SK-N-MC (cell line): ENCODE data around the gene SLC4A1.
A peak's percentile ranks its signal among the peaks of the same experiment; 100 is the strongest.

Source experiments
- EZH2 ChIP-seq: fragments of 200-600 bp; sonication (generic); IDR thresholded peaks from one replicate; pipeline ENCODE4 v1.6.1; 2017; ENCODE audit warnings: antibody characterized with exemption
- FOXP2 ChIP-seq: optimal IDR thresholded peaks from 2 replicates; pipeline ENCODE3; 2011; ENCODE audit warnings: mild to moderate bottlenecking, moderate library complexity; ENCODE audit not compliant: insufficient read depth; ENCODE audit errors: extremely low read length, control extremely low read depth
- POLR2AphosphoS5 ChIP-seq: IDR thresholded peaks from 2 replicates; pipeline ENCODE4 v1.6.1; 2012; ENCODE audit warnings: mild to moderate bottlenecking, low read depth, low read length, borderline replicate concordance

DNA sequence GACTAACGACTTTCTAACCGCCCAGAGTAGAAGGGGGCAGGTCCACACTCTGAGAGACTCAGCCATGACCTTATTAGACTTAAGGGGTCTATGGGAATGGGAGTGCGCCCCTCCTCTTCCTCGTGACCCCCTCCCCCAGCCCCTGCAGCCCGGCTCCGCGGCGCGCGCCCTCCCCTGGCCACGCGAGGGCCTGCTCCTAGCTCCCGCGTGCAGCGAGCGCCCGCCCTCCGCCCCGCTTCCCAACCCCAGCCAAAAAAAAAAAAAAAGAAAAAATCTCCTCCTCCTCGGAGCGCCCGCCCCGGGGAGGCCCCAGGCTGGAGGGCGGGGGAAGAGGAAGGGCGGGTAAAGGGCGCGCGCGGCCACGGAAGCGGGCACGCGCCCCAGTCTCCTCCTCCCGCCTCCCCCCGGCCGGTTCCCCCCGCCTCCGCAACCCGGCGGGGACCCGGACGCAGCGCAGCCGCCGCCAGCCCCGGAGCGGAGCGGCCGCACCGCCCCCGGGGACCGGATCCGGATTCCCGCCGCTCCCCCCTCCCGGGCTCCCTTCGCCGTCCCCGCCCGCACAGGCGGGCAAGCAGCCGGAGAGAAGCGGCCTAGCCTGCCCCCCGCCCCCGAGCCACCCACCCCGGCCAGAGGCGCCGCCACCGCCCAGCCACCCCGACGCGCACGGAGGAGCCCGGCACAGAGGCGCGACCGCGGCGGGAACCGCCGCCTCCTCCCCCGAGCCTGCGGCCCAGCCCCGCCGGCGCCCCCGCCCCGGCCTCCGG is 49.4 kb downstream of the SLC4A1 start:
- TF ChIP-seq POLR2AphosphoS5 (peak; percentile 45), EZH2 (no peak), FOXP2 (no peak)
